ENCODE data around the gene HEXD. TPM values are rescaled to one million over a fixed set of nuclear protein-coding genes. Genes with fewer than 3 reads are reported as not detected.
"Not testable (repeated sequence)": the region's sequence is repeated elsewhere in the genome, so short reads cannot be mapped to it uniquely, and the experiment has no call there.

The HEXD gene
- total RNA-seq, 4 donors from 2014 or later: 15.9 to 53.7 (median 39.8) TPM

- no peak overlapping the region for H3K27ac ChIP-seq
- H3K4me3 ChIP-seq: no peak overlapping the region
- no peaks in the 10 kb centered on the region for H3K36me3 ChIP-seq
- no peaks in the 10 kb centered on the region for H3K27me3 ChIP-seq
- no peaks in the 10 kb centered on the region for H3K9me3 ChIP-seq
- no peaks in the 10 kb centered on the region for H3K4me1 ChIP-seq
- no peak for TF ChIP-seq CTCF (IDR thresholded peaks at IDR 0.05)
- no peak for DNase-seq
- intact Hi-C loops (cut with DNase I; ENCODE audit: low total_unique reads): no loop called here
These were observed 9.2 kb upstream of the HEXD start for GRCh38 chr17:82408938-82409318.

DNA sequence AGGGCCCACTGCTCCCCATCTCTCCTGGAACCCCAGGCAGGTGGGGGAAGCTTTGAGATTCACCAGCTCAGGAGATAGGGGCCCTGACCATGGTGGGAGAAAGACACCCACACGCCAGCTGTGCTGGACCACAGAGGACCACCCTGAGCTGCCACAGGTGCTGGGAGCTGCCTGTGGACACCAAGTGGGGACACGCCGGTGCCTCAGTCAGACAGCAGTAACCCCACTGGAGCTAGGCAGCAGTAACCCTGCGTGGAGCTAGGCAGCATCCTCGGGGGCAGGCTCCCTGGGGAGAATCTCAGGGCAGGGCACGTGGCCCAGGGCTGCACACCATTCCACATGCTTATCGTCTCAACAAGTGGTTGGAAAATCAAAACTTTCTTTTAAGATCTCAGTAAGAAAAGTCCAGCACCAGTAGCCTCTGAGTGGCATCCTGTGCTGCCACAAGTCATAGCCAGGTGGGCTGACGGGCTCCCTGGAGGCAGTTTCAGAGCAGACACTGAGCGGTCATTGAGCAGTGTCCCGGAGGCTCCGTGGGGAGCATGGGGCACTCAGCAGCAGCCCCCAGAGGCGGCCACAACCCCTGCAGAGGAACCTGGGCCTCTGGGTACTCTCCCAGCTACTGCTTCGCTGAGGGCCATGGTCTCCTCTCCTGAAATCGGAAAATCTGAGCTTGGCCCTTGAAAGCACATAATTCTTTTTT, 8.0 kb upstream of the HEXD start:
- H3K4me3 ChIP-seq: no peak overlapping the region
- no peaks in the 10 kb centered on the region for H3K36me3 ChIP-seq
- intact Hi-C loops (cut with DNase I; ENCODE audit: low total_unique reads): no loop called here
- DNase-seq: no peak
- no peak overlapping the region for H3K27ac ChIP-seq
- H3K9me3 ChIP-seq: no peaks in the 10 kb centered on the region
- no peaks in the 10 kb centered on the region for H3K27me3 ChIP-seq
- no peaks in the 10 kb centered on the region for H3K4me1 ChIP-seq
- TF ChIP-seq POLR2A (IDR thresholded peaks at IDR 0.05) (no peak), CTCF (IDR thresholded peaks at IDR 0.05) (no peak)

GRCh38 chr17:82411396-82412053, 6.6 kb upstream of the HEXD start:
- no peak for DNase-seq
- Histone ChIP-seq H3K4me1 (no peaks in the 10 kb centered on the region), H3K27me3 (no peaks in the 10 kb centered on the region), H3K4me3 (no peak overlapping the region), H3K9me3 (no peaks in the 10 kb centered on the region), H3K36me3 (no peaks in the 10 kb centered on the region), H3K27ac (no peak overlapping the region)
- TF ChIP-seq CTCF (IDR thresholded peaks at IDR 0.05): no peak
- TF ChIP-seq POLR2A (IDR thresholded peaks at IDR 0.05): no peak
- intact Hi-C loops (cut with DNase I; ENCODE audit: low total_unique reads): no loop called here

- DNase-seq; H3K4me1 ChIP-seq; intact Hi-C loops (cut with DNase I; ENCODE audit: low total_unique reads); H3K27ac ChIP-seq; H3K9me3 ChIP-seq; H3K36me3 ChIP-seq; H3K27me3 ChIP-seq; H3K4me3 ChIP-seq: not testable (repeated sequence)
These were observed 6.1 kb upstream of the HEXD start for GRCh38 chr17:82412081-82412480.

- Histone ChIP-seq H3K27ac (no peak overlapping the region), H3K9me3 (no peaks in the 10 kb centered on the region), H3K4me1 (no peaks in the 10 kb centered on the region), H3K36me3 (no peaks in the 10 kb centered on the region), H3K27me3 (no peaks in the 10 kb centered on the region), H3K4me3 (no peak overlapping the region)
- TF ChIP-seq CTCF (IDR thresholded peaks at IDR 0.05): no peak
- no peak for TF ChIP-seq POLR2A (IDR thresholded peaks at IDR 0.05)
- no peak for DNase-seq
- intact Hi-C loops (cut with DNase I; ENCODE audit: low total_unique reads): no loop called here
These were observed 5.3 kb upstream of the HEXD start for GRCh38 chr17:82412535-82413520.

Data from uterus (tissue), 4 donors.